Activated T-cell treated with anti-CD3 and anti-CD28 coated beads for 24 hours (primary cell): ENCODE data around the gene PLCB1.

Source experiments
- DNase-seq: peaks from one replicate; pipeline ENCODE4 v3.0.0-alpha.2; 2020; ENCODE audit warnings: low read depth

The PLCB1 gene

DNA sequence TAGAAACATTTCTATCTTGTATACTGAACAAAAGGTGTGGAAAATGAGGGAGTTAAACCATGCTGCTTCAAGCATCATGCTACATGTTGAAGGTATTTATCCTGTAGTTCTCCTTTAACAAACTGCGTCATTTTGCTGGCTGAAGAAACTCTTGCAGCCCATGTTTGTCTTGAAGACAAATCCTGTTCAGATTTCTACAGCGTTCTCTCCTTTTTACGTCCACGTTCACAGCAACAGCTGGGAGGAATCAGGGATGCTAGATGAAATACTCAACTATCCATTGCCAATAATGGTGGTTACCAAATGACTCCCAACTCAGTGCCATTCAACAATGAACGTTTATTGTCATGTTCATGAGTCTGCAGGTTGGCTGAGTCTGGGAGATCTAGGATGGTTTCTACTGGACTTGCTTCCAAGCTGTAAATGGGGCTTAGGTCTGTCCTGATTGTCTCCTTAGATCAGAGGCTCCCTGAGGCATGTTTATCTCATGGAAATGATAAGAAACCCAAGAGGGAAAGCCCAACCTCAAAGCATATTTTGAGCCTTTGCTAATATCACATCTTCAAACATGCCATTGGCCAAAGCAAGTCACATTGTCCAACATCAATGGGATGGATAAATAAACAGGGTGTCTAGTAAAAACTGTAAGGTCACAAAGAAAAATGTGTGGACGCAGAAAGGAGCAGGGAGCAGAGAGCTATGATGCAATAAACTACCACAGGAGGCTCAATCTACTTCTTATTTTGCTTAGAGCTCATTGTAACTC is 2.7 kb upstream of the PLCB1 start:
- no peak for DNase-seq

DNA sequence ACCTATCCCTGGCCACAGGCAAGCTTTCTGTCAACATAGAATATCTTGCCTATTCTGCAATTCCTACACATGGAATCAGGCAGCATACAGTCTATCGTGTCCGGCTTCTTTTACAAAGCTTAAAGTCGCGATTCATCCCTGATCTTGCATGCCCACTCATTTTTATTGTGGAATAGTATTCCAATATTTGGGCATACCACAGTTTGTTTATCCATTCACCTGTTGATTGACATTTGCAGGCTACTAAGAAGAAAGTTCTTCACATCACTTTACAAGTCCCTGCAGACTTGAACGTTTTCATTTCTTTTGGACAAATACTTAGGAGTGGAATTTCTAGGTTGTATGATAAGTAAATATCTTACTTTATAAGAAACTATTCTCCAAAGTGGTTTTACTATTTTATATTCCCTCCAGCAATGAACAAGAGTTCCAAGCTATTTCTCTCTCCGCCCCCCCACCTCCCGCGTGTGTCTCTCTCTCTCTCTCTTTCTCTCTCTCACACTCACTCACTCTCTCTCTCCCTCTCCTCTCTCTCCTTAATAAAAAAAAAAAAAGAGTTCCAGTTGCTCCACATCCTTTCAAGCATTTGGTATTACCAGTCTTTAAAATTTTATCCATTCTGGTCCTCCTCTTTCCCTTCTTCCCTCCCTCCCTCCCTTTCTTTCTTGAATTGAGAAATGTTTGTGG is 1.1 kb upstream of the PLCB1 start:
- no peak for DNase-seq

GRCh38 chr20:8132484-8133309 is 631 bp downstream of the PLCB1 start:
- DNase-seq, result no peak

DNA sequence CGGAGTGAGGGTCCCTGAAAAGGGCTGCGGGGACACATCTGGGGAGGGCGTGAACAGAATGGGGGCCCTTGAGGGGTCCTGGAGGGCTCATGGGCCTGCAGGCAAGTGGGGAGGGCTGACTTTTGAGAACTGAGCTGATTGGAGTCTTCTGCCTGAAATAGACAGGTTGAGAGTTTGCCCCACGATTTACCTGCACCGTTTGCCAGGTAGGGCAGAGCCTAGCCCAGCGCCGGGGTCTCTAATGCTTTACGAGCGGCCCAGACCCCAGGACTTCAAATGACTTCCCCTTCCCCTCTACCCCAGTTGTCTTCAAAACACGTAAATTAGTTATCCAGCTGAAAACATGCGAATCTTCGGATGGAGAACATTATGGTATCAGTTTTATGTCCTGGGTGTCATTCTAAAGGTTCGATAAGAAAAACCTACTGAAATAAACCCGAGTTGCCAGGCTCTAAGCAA is 1.3 kb downstream of the PLCB1 start:
- no peak for DNase-seq

DNA sequence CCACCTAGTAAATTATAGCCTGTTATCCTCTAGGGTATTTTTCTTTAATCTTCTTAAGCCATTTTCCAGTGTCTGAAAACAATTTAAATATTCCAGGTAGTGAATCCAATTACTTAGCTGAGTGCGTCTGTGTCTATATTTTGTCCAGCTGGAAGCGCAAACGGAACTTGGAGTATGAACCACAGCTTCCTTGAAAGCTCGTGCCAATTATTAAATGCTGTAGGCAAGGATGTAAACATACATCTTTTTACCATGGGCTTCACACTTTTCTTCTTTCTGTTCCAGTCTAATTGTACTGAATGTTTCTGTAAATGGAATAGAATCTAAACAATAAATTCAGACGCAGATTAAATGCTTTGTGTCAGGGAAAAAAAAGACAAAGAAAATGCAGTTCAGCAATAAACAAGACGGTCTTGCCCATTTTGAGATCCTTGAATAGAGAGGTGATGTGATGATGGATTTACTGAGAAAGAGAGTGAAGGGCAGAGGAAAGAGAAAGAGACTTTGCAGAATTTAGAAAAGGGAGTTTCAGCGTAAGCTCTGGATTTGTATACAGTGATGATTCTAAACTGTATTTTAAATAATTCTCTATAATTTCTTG is 1.9 kb downstream of the PLCB1 start:
- DNase-seq, result no peak

DNA sequence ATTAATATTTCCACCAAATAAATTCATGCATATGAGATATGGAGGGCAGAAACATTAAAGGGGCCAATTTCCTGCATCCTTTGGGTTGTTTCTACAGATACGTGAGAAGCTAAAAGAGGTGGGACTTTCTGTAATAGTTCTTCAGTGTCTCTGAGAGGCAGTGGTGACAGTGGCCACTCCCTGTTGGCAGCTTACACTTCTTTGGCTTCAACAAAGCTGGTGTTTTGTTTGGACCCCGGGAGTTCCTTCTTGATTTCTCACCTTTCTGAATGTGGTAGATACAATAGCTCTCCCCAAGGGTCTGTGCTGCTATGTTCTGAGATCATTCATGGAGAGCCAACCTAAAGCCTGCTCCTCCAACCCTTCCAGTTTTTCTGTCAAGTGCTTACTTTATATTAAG is 7.8 kb downstream of the PLCB1 start:
- DNase-seq, result no peak

DNA sequence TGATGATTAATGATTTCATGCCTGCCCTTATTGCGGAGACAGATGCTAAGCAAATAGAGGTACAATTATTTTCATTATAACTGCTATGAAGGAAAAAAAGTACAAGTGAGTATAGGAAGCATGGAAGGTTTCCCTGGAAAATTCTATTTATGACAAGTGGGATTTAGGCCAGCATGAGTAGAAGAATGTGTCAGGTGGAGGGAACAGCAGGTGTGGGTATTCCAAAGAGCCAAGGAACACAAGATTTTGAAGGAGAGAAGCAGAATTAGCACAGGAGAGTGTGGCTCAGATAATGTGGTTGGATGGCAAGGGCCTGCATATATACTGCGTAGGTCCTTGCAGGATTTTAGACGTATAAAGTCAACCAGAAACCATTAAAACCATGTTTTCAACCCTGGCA is 11.4 kb downstream of the PLCB1 start:
- no peak for DNase-seq

DNA sequence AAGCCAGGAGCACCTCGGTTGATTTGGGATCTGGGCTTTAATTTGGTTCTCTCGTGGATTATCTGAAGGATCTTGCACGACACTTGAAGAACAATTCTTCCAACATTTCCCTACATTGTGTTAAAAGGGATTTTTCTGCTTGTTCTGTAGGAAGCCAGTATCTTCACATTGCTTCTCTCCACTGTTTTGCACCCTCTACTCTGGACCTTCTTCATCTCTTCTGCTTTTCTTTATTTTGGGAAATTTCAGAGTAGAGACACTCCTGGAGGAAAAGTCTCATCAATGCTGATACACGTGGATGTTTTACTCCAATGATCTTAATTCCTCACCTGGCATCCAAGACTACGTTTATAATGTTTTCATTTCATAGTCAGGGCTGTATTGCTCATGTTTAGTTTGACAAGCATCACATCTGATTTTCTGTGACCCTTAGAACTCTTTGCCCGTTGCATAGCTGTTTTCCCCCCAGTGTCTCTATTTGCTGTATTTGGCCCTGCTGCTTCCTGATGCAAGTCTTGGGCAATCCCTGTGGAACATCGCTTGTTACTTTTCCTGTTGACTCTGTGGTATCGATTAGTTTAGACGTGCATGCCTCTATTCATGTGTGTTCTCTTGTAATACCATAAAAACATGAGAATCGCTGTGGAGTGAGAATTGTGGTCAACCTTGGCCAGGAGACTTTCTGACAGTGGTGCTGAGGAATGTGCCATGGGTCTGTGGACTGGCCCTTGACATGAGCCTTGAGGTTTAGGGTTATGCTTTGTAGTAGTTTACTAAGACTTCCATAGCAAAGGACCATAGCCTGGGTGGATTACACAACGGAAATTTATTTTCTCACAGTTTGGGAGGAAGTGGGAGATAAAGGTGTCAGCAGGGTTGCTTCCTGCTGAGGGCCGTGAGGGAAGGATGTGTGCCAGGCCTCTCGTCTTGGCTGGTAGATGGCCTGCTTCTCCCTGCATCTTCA is 12.5 kb downstream of the PLCB1 start:
- DNase-seq, result no peak

DNA sequence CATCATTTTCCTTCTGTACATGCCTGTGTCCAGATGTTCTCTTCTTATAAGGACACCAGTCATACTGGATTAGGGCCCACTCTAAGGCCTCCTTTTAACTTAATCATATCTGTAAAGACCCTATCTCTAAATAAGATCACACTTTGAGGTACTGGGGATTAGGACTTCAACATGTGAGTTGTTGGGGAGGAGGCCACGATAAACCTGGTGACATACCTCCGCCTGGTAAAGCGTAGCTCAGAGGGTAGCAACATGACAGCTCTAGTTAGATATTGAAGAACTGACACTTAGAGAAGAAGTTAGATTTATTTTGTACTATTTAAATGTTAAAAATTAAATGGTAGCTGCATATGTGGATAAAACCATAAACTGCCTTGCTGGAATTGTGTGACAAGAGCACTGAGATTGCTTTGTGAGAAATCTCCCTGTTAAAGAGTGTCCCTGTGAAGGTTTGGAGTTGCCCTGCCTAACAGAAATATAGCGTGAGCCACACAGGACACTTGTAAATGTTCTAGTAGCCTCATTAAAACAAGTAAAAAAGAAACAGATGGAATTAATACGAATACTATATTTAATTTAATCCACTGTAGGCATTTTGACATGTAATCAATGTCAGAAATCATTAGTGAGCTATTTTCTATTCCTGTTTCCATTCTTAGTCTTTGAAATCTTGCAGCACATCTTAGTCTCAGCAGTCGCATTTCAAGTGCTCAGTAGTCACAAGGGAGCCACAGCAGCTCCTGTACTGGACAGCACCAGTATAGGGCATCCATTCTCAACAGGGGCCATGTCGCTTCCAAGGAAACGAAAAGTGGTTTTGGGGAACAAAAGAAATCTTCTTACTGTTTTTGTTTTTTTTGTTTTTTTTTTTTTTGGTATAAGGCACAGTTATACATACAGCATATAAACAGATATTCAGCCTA is 13.4 kb downstream of the PLCB1 start:
- DNase-seq, result no peak

DNA sequence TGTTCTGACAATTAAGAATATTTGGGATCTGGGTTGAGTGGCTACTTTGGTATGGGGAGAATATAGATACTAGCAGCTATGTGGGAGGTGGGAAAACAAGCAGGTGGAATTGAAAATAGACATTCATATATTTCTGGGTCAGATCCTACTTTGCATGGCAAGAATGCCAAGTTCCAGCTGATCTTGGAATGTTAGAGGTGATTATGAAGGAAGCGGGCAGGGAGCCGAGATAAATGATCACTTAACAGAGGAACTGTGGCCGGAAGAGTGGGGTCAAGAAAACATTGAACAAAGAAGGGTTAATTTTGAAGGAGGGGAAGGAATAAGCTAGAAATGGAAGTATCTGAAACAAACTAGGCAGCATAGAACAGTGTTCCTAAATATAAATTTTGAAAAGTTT is 15.4 kb downstream of the PLCB1 start:
- no peak for DNase-seq

GRCh38 chr20:8148501-8148900 is 16.4 kb downstream of the PLCB1 start:
- DNase-seq, result no peak

- DNase-seq, result no peak
Measured at GRCh38 chr20:8150591-8150990, 18.5 kb downstream of the PLCB1 start.

GRCh38 chr20:8151372-8151771 is 19.3 kb downstream of the PLCB1 start:
- no peak for DNase-seq

DNA sequence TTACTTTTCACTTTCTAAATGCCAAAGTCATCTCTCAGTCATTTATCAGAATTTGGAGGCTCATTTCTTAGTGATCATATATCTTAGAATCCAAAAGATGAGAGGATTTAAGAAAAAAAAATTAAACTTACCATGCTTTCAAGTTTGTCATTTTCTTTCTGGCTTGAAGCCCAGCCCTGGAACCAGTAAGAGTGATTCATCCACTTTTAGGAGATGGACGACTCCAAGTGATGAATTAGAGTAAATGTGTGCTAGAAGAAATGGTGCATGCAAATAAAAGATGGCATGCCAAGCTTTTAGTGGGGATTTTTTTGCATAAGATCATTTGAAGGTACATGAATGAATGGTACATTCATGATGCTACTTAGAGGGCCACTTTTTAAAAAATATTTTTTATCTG is 20.1 kb downstream of the PLCB1 start:
- no peak for DNase-seq

DNA sequence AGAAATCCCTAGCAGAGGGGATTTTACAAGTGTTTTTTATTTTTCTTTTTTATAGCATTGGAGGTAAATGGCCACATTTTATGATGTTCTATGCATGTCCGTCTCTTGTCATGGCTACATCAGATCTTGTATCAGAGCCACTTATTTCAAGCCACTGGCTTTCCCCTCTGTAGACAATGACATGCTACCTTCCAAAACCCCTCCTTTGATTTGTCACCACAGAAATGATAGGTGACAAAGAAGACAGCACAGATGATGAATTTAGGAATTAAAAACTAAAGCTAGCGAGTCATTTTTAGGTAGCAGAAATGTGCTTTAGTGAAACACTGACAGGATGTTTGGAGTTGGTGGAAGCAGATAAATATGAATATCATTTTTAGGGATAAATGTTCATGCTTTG is 20.8 kb downstream of the PLCB1 start:
- DNase-seq, result no peak

- DNase-seq, result no peak
Measured at GRCh38 chr20:8153281-8153908, 21.3 kb downstream of the PLCB1 start.

DNA sequence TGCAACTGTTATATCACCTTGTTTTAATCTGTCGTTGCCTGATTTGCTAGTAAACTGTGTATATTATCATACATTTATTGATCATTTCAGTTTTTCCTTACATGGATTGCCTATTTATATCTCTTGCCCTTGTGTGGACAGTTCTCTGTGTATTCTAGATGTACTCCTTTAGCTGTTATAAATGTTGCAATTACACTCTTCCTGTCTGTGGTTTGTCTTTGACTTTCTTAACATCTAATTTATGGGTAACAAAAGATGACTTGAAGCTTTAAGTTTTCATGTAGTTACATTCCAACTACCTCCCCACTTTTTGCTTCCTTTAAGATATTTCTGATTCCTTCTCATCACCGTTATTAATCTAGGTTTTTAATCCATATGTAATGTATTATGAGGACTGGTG is 22.6 kb downstream of the PLCB1 start:
- no peak for DNase-seq

GRCh38 chr20:8155229-8155628 is 23.2 kb downstream of the PLCB1 start:
- no peak for DNase-seq

DNA sequence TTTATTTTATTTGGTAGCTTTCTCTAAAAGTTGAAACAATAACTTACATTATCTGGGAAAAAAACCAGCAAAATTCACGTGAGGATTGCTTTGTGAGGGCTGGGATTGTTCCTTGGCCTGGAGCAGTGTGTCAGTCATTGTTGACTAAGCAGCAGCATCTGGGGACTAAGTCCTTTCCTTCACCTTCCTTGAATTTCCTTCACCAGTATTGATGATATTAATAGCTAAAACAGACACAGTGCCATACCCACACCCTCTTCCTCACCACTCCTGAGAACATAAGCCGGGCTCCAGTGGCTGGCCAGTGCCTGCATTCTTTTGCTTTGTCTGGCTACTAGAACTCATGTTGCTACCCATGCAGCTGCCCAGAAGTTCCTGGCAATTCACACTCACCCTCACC is 23.7 kb downstream of the PLCB1 start:
- DNase-seq, result no peak
